C4-2B (cell line): ENCODE measurements around the gene ZG16.

Source experiments
- CTCF ChIP-seq: fragments of 450-650 bp; conservative IDR thresholded peaks from 2 replicates; pipeline ENCODE4 v1.5.1; 2017; ENCODE audit warnings: mild to moderate bottlenecking
- ZFX ChIP-seq: fragments of 450-650 bp; IDR thresholded peaks from 2 replicates; pipeline ENCODE4 v1.6.1; 2017

- TF ChIP-seq CTCF (no peak), ZFX (no peak)
Observed at GRCh38 chr16:29805232-29806098, 27.4 kb downstream of the ZG16 start.
